Psoas muscle (tissue), 8 donors: ENCODE data around the gene CTH. TPM values are rescaled to one million over a fixed set of nuclear protein-coding genes. Genes with fewer than 3 reads are reported as not detected.
"Not testable (repeated sequence)": the region's sequence is repeated elsewhere in the genome, so short reads cannot be mapped to it uniquely, and the experiment has no call there.

Experiments used
- ATAC-seq, 4 donors: fragments of 200-7000 bp; cut with Tn5 transposase; one replicate each; pipeline ENCODE4 v1.9.1; 2020; ENCODE audit warnings: moderate library complexity in 3 of 4, mild to moderate bottlenecking in 2 of 4
- DNase-seq, 2 donors: peaks; one replicate each; pipeline ENCODE4 v3.0.0-alpha.2; 2020
- H3K27ac ChIP-seq: fragments of 200-600 bp; one replicate; pipeline ENCODE4 v1.8.0; 2022
- H3K27me3 ChIP-seq, 3 donors: fragments of 200-600 bp in 1 of 3; one replicate each; pipeline versions ENCODE4 v1.6.1 to v1.8.0; 2013 to 2022; ENCODE audit warnings: low read length in 2 of 3, mild to moderate bottlenecking in 2 of 3, moderate library complexity in 1 of 3; ENCODE audit not compliant: insufficient read depth in 3 of 3
- H3K36me3 ChIP-seq, 2 donors: fragments of 200-600 bp in 1 of 2; one replicate each; pipeline versions ENCODE4 v1.6.1 to v1.8.0; 2013 to 2022; ENCODE audit warnings: low read depth in 1 of 2, mild to moderate bottlenecking in 1 of 2, moderate library complexity in 1 of 2; ENCODE audit not compliant: insufficient read depth in 1 of 2
- H3K4me1 ChIP-seq: fragments of 200-600 bp; one replicate; pipeline ENCODE4 v1.8.0; 2022
- H3K4me3 ChIP-seq: fragments of 200-600 bp; one replicate; pipeline ENCODE4 v1.8.0; 2022; ENCODE audit warnings: mild to moderate bottlenecking
- H3K9me3 ChIP-seq: fragments of 200-600 bp; one replicate; pipeline ENCODE4 v1.8.0; 2022
- WGBS, 3 donors: extraction: QIAGEN DNeasy Blood & Tissue Kit; methylation state at CpG; one replicate each; pipeline versions ENCODE4 v1.1.6 to v1.1.7; 2013; 5-methylcytosine and 5-hydroxymethylcytosine counted together
- intact Hi-C, 2 donors: fragments of 100-400 bp; cut with DNase I; formaldehyde crosslinking; loops; one replicate each; pipeline versions ENCODE4 v1.11.0 to v1.14.2; 2022
- polyA plus RNA-seq, 3 donors: library from polyadenylated mRNA; stranded (reverse); fragments of 200-250 nt; gene quantifications; one replicate each; pipeline ENCODE4 v1.2.3, GENCODE V29; 2013
- total RNA-seq, 4 donors: library from RNA; stranded (reverse); fragmentation: NEBNext Ultra II Directional in 2 of 4; extraction: Animal tissue kit (Norgen Biotek cat#: 25700) in 2 of 4; gene quantifications; one replicate each; pipeline versions ENCODE4 v1.2.1 to v1.2.4, GENCODE V29; 2021 to 2023
- TF ChIP-seq, protein P1 (sequence below): fragments of 200-600 bp; IDR thresholded peaks from one replicate; pipeline ENCODE4 v1.8.0; 2022; ENCODE audit warnings: antibody characterized with exemption
- donor health status: healthy with polysubstance abuse.
- donor health status: DM: no; HTN: no; CAD: no; lungs with moderate emphysema.
- donor health status: Bipolar disorder and iron deficiency.
- donor health status: healthy.
- donor health status: DM: yes; HTN: yes; CAD: no.
- donor health status: DM: no; HTN: no; CAD: no.
- donor health status: DM: no; HTN: no; CAD: no.
- donor health status: DM: yes; HTN: yes; CAD: no.

Gene CTH
- total and polyA plus RNA-seq, 7 donors, result 0.55 to 2.9 (median 1.5) TPM

DNA sequence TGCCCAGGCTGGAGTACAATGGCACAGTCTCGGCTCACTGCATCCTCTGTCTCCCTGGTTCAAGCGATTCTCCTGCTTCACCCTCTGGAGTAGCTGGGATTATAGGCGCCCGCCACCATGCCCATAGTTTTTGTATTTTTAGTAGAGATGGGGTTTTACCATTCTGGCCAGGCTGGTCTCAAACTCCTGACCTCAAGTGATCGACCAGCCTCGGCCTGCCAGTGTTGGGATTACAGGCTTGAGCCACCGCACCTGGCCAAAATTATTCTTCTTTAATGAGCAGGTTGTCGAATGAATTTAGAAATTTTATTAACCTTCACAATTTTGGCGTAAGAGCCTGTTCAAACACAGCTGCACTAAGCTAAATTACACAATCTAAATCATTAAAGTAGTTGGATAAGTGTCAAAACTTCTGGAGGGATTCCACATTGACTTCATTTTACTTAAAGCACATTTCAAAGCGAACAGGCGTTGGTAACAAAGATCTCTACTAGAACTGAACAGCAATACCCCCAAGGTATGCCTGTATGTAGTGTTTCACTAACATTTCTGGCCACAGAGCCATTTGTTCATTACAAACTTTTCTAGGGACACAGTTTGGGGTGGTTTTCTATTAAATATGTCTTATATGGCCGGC, 5.2 kb upstream of the CTH start:
- intact Hi-C loops, result loop anchor here in 1 of 2 donors (5.0 kb wide), 1 partner anchor 44 kb away; no protein-coding TSS in a partner anchor
- Histone ChIP-seq H3K4me3 (no peak overlapping the region), H3K27ac (no peak overlapping the region), H3K36me3 (no peaks in the 10 kb centered on the region), H3K27me3 (no peaks in the 10 kb centered on the region), H3K9me3 (no peaks in the 10 kb centered on the region), H3K4me1 (no peaks in the 10 kb centered on the region)
- TF ChIP-seq, protein P1, sequence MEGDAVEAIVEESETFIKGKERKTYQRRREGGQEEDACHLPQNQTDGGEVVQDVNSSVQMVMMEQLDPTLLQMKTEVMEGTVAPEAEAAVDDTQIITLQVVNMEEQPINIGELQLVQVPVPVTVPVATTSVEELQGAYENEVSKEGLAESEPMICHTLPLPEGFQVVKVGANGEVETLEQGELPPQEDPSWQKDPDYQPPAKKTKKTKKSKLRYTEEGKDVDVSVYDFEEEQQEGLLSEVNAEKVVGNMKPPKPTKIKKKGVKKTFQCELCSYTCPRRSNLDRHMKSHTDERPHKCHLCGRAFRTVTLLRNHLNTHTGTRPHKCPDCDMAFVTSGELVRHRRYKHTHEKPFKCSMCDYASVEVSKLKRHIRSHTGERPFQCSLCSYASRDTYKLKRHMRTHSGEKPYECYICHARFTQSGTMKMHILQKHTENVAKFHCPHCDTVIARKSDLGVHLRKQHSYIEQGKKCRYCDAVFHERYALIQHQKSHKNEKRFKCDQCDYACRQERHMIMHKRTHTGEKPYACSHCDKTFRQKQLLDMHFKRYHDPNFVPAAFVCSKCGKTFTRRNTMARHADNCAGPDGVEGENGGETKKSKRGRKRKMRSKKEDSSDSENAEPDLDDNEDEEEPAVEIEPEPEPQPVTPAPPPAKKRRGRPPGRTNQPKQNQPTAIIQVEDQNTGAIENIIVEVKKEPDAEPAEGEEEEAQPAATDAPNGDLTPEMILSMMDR, result no peak
- DNase-seq (no peak), ATAC-seq (no peak)
- WGBS, 3 donors, result 78 to 82% (median 79%) methylated on average over 12 of the region's 12 CpGs

DNA sequence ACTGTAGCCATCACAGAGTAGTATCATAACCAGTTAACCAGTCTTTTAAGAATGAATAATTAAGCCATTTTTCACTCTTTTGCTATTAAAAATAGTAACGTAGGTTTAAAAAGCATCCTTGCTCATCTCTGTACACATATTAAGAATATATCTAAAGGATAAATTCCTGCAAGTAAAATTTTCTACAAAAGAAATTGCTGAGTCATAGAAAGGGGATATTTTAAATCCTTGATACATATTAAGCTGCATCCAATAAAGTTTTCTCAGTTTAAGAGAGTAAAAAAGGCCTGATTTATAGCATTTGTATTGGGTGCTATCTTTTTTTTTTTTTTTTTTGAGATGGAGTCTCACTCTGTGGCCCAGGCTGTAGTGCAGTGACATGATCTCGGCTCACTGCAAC, 1.9 kb upstream of the CTH start:
- no peak overlapping the region for H3K27ac ChIP-seq

DNA sequence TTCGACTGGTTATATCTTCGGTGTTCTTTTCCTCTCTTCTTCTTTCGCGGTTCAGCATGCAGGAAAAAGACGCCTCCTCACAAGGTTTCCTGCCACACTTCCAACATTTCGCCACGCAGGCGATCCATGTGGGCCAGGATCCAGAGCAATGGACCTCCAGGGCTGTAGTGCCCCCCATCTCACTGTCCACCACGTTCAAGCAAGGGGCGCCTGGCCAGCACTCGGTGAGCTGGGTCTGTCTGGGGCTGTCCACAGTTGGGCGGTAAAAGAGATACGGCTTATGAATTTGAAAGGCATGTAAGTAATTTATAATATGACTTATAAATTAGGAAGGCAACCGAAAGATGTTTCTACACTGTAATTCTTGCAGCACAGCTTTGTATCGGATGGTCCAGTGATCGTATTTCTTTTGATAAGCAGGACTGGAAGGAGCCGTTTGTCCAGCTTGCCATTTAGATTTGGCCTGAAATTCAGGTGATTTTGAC, 334 bp downstream of the CTH start:
- Histone ChIP-seq H3K27me3 (no peaks in the 10 kb centered on the region), H3K9me3 (no peaks in the 10 kb centered on the region), H3K4me3 (peak overlapping the region; percentile 88), H3K36me3 (peaks cover 0 to 9% of the 10 kb centered on the region in 2 donors), H3K27ac (peak overlapping the region; percentile 94), H3K4me1 (peaks cover 4% of the 10 kb centered on the region)
- TF ChIP-seq, protein P1, result no peak
- WGBS, 3 donors, result 0 to 1% (median 1%) methylated on average over 17 of the region's 17 CpGs
- intact Hi-C loops, result loop anchor here in 1 of 2 donors (5.0 kb wide), 2 partner anchors 189 to 646 kb away; partner anchors contain the start of gene SRSF11
- DNase-seq (peak; percentile 49 to 75), ATAC-seq (peak; percentile 33 to 62 (median 43))

More for the DNA sequence above, 1.9 kb upstream of the CTH start:
- Histone ChIP-seq H3K4me1 (peaks cover 4% of the 10 kb centered on the region), H3K36me3 (no peaks in the 10 kb centered on the region), H3K9me3 (no peaks in the 10 kb centered on the region), H3K27me3 (no peaks in the 10 kb centered on the region), H3K4me3 (no peak overlapping the region)
- intact Hi-C loops, result loop anchor here in 1 of 2 donors (5.0 kb wide), 1 partner anchor 47 kb away; no protein-coding TSS in a partner anchor
- WGBS, 3 donors, result 94 to 99% (median 98%) methylated on average over 2 of the region's 2 CpGs
- TF ChIP-seq, protein P1, result no peak
- DNase-seq (no peak), ATAC-seq (no peak)

DNA sequence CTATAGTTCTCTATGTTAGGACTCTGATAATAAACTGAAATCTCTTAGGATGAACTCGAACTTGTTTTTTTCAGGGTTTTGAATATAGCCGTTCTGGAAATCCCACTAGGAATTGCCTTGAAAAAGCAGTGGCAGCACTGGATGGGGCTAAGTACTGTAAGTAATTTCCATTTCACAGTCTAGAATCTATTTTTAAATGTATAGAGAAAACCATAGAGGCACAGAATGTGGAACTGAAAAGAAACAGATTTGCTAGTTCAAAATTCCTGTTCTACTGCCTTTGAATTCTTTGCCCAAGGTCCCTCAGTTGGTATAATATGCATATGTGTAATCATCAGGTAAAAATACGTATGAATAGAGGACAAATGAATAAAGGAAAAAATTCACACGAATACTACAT, 4.8 kb downstream of the CTH start:
- TF ChIP-seq, protein P1, result no peak
- Histone ChIP-seq H3K9me3 (no peaks in the 10 kb centered on the region), H3K4me1 (peaks cover 4% of the 10 kb centered on the region), H3K27me3 (no peaks in the 10 kb centered on the region), H3K36me3 (peaks cover 0 to 26% of the 10 kb centered on the region in 2 donors), H3K4me3 (no peak overlapping the region), H3K27ac (no peak overlapping the region)
- ATAC-seq (no peak), DNase-seq (no peak)
- WGBS, 3 donors, result 57 to 78% (median 61%) methylated on average over 4 of the region's 4 CpGs
- intact Hi-C loops, result no loop called here

DNA sequence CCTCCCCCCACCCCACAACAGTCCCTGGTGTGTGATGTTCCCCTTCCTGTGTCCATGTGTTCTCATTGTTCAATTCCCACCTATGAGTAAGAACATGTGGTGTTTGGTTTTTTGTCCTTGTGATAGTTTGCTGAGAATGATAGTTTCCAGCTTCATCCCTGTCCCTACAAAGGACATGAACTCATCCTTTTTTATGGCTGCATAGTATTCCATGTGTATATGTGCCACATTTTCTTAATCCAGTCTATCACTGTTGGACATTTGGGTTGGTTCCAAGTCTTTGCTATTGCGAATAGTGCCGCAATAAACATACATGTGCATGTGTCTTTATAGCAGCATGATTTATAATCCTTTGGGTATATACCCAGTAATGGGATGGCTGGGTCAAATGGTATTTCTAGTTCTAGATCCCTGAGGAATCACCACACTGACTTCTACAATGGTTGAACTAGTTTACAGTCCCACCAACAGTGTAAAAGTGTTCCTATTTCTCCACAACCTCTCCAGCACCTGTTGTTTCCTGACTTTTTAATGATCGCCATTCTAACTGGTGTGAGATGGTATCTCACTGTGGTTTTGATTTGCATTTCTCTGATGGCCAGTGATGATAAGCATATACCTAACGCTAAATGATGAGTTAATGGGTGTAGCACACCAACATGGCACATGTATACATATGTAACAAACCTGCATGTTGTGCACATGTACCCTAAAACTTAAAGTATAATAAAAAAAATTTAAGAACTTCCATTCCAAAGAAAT, 8.1 kb downstream of the CTH start:
- DNase-seq, H3K4me1 ChIP-seq, H3K27me3 ChIP-seq, H3K4me3 ChIP-seq, ATAC-seq, intact Hi-C loops, H3K27ac ChIP-seq, H3K9me3 ChIP-seq: not testable (repeated sequence)
- 80 to 85% (median 85%) methylated on average over 3 to 4 of the region's 4 CpGs for WGBS, 3 donors
- peaks cover 0 to 49% of the 10 kb centered on the region in 2 donors for H3K36me3 ChIP-seq
